ENCODE results near the gene SH3BP2.
A peak's percentile ranks its signal among the peaks of the same experiment; 100 is the strongest.

DNA sequence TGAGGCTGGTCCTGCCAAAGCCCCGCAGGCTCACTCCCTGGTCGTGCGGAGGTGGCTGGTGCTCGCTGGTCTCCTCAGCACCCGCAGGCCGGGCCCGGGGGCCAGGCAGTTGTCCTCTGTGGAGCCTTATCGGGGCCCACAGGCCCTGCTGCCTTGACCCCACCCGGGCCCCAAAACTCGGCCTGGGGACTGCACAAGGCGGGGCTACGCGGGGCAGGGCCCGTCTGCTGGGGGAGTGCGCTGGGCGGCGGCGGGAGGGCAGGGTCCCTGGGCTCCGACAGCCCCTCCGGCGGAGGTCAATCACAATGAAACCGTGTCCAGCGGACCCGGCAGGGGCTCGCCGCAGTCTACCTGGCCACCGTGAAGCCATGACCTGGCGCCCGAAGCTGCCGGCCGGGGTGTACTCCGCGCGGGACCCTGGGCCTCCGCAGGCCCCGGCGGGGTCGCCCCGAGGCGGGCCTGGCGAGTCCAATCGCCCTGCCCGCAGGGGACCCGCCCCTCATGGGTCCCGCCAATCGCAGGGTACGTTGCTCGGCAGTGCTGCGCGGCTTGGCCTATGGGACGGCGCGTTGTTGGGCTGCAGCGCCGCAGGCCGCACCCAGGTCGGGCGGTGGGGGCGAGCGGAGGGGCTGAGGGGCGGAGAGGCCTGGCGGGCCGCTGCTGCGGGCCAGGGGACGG, 50.5 kb downstream of the SH3BP2 start, which contains the start of gene ADD1:
- TF ChIP-seq POLR2A (IDR thresholded peaks at IDR 0.05) = peak; percentile 29 to 79 (median 63)
- TF ChIP-seq, protein P1, sequence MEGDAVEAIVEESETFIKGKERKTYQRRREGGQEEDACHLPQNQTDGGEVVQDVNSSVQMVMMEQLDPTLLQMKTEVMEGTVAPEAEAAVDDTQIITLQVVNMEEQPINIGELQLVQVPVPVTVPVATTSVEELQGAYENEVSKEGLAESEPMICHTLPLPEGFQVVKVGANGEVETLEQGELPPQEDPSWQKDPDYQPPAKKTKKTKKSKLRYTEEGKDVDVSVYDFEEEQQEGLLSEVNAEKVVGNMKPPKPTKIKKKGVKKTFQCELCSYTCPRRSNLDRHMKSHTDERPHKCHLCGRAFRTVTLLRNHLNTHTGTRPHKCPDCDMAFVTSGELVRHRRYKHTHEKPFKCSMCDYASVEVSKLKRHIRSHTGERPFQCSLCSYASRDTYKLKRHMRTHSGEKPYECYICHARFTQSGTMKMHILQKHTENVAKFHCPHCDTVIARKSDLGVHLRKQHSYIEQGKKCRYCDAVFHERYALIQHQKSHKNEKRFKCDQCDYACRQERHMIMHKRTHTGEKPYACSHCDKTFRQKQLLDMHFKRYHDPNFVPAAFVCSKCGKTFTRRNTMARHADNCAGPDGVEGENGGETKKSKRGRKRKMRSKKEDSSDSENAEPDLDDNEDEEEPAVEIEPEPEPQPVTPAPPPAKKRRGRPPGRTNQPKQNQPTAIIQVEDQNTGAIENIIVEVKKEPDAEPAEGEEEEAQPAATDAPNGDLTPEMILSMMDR (IDR thresholded peaks at IDR 0.05 in 8 of 11, conservative IDR thresholded peaks at IDR 0.05 in 3 of 11) = peak in 3 of 11 experiments; percentile 9 to 29 (median 28)
